CD1c-positive myeloid dendritic cell (primary cell): Measurements from ENCODE around the gene HRH3.

Experiments used
- DNase-seq: peaks from one replicate; pipeline ENCODE4 v3.0.0-alpha.2; 2016; ENCODE audit errors: extremely low spot score

Gene HRH3

DNA sequence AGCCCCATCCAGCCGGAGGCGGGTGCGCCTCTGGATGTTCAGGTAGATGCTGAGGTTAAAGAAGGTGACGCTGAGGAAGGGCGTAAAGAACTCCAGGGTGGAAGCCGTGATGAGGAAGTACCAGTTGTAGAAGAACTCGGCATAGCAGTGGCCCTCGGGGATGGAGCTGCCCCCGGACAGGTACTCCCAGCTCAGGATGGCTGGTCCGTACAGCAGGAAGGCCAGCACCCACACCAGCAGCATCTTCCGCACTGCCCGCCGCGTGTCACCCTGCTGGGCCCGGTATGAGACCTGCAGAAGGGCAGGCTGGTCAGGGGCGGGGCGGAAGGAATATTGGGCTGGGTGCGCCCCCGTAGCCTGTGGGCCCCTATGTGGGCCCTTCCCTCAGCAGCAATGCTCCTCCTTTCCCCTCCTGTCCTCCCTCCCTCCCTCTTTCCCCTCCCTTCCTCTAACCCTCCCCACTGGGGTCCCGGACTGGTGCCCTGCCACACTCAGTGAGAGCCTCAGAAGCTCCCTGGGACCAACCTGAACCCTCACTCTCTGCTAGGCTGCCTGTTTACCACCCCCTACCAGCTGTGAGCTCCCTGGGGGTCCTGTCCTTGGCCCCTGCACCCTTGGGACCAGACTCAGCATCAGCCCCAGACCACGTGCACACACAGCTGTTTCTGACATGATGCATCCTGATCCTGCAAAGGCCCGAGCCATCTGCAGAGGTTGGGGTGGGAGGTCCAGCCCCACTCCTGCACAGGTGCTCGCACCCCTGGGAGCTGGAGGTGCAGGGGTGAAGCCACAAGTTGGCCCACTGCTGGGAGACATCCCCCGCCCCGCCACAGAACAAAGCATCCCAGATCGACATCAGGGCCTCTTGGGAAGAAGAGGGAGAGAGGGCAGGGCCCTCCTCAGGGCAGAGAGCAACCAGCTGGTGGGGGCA lies 3.2 kb downstream of the HRH3 start:
- no peak for DNase-seq

DNA sequence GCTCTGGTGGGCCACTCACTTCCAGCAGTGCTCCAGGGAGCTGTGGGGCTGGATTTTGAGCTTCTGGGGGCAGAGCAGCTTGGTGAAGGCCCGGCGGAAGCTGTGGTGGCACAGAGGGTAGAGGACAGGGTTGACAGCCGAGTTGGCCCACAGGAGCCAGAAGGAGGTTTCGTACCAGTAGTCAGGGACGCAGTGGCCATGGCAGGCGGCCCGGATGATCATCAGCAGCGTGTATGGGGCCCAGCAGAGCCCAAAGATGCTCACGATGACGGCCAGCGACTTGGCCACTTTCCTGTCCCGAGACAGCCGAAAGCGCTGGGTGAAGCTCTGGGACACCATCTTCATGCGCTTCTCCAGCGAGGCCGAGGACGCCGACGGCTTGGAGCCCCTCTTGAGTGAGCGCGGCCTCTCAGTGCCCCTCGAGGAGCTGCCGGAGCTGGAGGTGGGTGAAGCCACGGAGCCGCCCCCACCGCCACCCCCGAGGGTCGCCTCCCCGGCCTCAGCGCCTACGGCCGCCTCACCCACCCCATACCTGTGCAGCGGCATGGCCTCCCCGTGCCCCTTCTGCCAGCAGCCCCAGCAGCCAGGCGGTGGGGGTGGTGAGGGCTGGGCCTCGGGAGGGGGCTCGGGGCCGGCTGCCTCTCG lies 4.0 kb downstream of the HRH3 start:
- no peak for DNase-seq

DNA sequence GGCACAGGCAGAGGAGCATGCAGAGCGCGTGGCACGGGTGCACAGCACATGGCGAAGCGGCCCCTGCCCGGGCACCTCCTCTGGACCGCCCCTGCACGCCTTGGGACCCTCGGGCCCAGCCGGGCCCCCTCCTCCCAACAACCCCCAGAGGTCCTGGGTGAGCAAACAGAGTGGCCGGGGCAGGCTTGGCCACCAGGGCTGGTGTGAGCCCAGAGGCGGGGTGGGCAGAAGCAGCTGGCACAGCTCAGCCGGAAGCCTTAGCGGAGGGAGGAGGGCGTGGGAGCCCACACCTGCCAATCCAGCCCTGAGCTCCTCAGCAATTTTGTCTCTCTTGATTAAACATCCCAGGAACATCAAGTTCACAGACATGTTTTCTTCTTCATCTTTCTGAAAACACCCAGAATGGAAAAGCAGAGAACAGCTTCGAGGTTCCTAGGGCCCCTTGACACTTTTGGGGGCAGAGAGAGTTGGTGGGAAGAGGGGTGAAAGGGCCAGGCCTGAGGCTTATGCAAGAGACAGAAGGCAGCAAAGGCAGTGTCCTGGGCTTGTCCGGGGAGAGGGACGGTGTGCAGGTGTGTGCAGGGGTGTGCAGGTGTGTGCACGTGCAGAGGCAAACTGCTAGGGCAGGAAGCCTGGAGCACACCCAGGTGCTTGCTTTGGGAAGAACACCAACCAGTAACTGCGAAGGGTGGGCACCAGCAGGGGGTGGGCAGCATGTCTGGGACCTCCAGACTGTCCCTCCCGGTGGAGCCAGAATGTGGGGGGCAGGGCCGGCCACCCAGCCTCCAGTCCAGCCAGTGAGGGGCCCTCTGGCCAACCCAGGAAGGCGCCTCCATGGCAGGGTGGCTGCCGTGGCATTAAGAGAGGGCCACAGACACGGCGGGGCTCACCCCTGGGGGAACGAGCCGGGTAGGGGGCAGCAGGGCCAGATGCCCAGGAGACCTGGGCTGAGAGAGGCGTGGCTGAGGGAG lies 4.8 kb downstream of the HRH3 start:
- DNase-seq = no peak

GRCh38 chr20:62214067-62214466 lies 6.0 kb downstream of the HRH3 start:
- no peak for DNase-seq

DNA sequence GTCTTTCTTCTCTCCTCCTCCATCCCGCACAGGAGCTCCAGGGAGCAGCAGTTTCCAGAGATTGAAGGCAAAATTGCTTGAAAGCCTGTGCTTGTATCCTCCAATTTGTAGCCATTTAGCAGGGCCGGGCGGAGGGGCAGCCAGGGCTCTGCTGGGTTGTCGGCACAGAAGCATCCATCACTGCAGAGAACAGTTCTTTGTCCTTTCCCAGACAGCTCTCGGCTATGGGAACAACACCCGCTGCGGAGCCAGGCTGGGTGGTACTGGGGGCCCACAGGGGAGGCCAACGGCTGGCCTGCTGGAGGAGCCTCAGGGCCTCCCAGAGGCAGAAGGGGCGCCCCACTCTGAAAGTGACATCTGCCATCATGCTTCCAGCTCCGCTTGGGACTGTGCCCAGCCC lies 7.8 kb downstream of the HRH3 start:
- no peak for DNase-seq

GRCh38 chr20:62211769-62212288 lies 8.2 kb downstream of the HRH3 start:
- no peak for DNase-seq

DNA sequence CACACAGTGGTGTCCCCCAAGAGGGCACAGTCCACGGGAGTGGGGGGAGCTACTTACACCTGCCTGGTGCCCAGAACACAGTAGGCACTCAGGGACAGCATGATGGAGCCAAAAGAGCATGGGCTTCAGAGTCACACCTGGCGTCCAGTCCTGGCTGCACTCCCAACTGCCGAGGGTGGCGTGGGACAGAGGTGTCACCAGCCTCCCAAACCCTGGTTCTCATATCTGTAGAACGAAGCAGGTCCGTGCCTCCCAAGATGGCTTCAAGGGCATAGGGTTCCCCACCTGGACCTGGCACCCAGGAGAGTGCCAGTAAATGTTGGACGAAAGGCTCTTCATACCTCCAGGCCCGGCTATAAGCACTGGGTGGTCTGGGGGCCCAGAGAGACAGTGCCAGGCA lies 8.9 kb downstream of the HRH3 start:
- no peak for DNase-seq

DNA sequence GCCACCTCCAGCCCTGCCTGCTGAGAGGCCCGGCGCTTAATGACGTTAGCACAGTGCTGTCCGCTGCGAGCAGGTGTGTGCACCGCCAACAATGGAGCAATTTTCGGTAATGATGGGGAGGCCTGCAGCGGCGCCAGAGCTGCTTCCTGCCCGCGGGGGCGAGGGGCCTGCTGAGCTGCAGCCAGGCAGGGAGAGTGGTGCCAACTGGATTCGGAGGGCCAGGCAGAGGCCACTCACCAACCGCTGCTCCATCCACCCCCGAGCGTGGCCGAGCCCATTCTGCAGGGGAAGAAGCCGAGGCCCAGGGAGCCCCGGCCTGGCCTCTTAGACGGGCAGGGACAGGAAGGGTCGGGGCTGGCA lies 9.6 kb downstream of the HRH3 start:
- no peak for DNase-seq

DNA sequence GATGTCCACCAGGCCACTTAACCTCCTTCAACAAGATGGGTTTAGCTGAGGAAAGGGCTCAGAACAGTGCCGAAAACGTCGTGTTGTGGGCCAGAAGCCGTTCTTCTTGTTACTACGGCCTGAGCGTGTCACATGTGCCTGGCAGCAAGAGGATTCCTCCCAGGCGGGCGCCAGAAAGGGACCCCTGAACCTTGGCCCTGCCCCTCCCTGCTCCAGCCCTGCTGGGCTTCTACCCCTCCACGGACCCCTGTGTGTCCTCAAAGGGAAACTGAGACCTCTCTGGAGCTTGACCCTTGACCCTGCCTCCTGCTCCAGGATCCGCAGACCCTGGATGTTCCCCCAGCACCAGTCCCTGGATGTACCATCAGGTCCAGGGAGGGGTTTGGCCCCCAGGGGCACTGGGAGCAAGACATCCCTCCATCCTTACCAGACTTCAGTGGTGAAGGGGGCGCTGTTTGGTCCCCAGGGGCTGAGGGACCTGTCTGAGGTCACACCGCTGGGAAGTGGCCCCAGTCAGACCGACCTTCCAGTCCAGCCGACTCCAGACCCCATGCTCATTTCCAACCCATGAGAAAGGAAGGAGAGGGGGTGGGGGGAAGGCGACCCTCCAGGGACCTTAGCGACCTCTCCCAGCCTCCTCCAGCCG lies 10.1 kb downstream of the HRH3 start:
- no peak for DNase-seq

GRCh38 chr20:62208795-62209755 lies 11.0 kb downstream of the HRH3 start:
- no peak for DNase-seq

GRCh38 chr20:62208061-62208794 lies 11.8 kb downstream of the HRH3 start:
- no peak for DNase-seq

GRCh38 chr20:62206388-62206775 lies 13.7 kb downstream of the HRH3 start:
- DNase-seq = no peak

DNA sequence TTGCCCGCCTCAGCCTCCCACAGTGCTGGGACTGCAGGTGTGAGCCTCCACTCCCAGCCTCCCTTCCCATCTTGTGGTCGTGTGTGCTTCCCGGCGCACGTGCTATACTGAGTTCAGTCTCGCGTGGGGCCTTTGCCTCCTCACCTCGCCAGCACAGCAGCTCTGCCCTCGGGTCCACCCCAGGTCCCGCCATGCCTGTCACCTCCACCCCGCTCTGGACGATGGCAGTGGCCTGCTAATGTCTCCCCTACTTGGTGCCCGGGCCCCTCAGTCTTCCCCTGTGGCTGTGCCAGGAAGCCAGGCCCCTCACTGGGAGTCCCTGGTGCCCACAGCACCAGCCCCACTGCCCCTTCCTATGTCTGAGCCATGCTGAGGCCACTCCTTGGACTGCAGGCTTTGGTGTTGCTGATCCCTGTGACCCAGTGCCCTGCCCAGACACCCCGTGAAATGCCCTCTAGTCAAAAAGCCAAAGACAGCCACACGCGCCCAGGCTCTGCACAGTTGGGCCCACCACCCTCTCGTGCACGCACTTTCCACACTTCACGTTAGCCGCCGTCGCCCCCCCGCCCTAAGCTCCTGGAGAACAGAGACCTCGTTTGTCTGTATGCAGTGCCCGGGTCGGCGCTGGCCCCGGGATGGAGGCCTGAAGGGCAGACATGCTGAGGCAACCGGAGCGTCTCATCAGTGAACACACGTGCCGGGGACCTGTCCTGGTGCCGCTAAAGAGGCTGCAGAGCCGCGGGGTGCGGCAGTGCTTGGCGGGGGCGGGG lies 14.3 kb downstream of the HRH3 start:
- no peak for DNase-seq

DNA sequence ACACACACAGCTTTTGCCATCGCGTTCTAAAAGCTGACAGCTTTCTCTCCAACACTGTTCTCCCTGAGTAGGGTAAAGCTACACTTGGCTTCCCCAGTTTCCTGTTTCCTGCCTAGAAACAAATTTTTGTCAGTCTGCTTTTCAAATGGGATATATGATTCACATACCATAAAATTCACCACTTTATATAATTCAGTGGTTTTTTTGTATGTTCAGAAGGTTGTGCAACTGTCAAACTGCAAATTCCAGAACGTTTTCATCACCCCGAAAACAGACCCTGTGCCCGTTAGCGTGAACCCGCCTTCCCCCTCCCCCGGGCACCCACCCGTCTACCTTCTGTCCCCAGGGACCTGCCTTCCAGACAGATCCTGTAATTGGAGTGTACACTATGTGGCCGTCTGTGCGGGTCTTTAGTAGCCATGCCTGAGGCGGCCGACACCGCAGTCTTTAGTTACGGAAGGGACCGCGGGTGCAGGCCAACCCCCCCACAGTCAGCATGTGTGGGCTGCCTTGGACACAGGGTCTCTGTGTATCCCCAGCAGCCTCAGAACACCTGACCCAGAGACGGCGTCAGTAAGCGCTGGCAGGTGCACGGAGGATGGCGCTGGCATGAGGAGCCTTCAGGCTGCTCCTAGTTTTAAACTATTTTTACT lies 16.6 kb downstream of the HRH3 start:
- DNase-seq = no peak

GRCh38 chr20:62202676-62203377 lies 17.3 kb downstream of the HRH3 start:
- no peak for DNase-seq

- DNase-seq = no peak
These were observed 18.0 kb downstream of the HRH3 start for GRCh38 chr20:62202083-62202395.

GRCh38 chr20:62201173-62202082 lies 18.6 kb downstream of the HRH3 start:
- DNase-seq = no peak
